Upper lobe of left lung (tissue), 4 donors: ENCODE results near the gene F7.

ENCODE experiments used
- CTCF ChIP-seq, 6 experiments: fragments of 450-650 bp in 4 of 6; fragments of 200-600 bp in 2 of 6; sonication (generic) in 2 of 6; IDR thresholded peaks; one replicate each; pipeline ENCODE4 v1.5.1; 2016 to 2019; ENCODE audit warnings: antibody characterized with exemption in 6 of 6
- EP300 ChIP-seq, 4 donors: sonication (generic); formaldehyde crosslinking; IDR thresholded peaks; one replicate each; pipeline ENCODE4 v1.5.1; 2017; ENCODE audit warnings: antibody characterized with exemption in 4 of 4, control low read depth in 2 of 4
- POLR2A ChIP-seq, 4 donors: fragments of 450-650 bp; IDR thresholded peaks; one replicate each; pipeline ENCODE4 v1.5.1; 2016 to 2017; ENCODE audit warnings: antibody characterized with exemption in 4 of 4, mild to moderate bottlenecking in 2 of 4
- POLR2AphosphoS5 ChIP-seq, 2 donors: sonication (generic); formaldehyde crosslinking; IDR thresholded peaks; one replicate each; pipeline ENCODE4 v1.5.1; 2017; ENCODE audit warnings: antibody characterized with exemption in 2 of 2

GRCh38 chr13:113123226-113124201 lies 17.9 kb downstream of the F7 start:
- TF ChIP-seq CTCF (IDR thresholded peaks at IDR 0.05) (no peak), POLR2AphosphoS5 (IDR thresholded peaks at IDR 0.05) (no peak), POLR2A (IDR thresholded peaks at IDR 0.05) (no peak), EP300 (IDR thresholded peaks at IDR 0.05) (no peak)
